Activated naive CD4-positive, alpha-beta T cell treated with anti-CD3 and anti-CD28 coated beads, Interleukin-2, amount 50 U/mL, for 16 hours (primary cell): ENCODE results near the gene NET1.
"Not testable (repeated sequence)": the region's sequence is repeated elsewhere in the genome, so short reads cannot be mapped to it uniquely, and the experiment has no call there.

ENCODE experiments used
- DNase-seq: peaks from one replicate; pipeline ENCODE4 v3.0.0-alpha.2; 2020

The NET1 gene

DNA sequence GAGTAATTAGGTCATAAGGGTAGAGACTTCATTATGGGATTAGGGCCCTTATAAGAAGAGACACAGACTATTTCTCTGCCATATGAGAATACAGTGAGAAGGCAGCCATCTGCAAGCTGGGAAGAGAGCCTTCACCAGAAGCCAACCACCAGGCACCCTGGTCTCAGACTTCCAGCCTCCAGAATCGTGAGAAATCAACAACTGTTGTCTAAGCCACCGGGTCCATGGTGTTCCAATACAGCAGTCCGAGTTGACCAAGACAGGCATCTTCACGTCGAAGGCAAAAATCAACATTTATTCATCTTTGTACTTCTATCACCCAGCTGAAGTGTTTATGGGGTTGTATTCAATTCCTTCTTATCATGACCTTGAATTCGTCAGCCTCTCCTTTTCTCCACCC is 13.0 kb upstream of the NET1 start:
- DNase-seq, result no peak

DNA sequence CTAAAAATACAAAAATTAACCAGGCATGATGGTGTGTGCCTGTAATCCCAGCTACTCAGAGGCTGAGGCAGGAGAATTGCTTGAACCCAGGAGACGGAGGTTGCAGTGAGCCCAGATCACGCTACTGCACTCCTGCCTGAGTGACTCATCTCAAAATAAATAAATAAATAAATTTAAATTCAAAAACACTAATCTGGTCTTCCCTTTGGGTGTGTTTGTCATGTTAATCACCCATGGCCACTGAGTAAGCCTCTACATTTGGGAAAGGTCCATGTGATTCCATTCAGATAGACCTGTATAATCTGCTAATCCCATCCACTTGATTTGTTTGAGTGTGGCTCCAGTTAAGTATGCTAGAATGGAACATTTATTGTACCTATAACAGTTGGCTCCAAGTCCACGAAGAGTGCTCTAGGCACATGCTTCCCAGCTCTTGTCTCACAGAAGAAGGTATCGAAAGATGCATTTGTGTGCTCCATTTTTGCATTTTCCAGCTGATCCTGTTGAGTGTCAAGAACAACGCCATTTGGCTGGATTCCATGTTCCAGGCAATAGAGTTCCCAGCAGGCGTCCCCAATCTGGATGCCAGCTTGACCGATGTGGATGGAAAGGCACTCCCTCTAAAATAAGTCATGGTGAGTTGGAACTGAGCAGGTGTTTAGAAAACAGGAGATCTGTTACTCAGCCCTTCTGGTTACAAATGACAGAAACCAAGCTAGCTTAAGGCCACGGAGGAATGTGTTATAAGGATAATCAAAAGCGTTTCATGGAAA is 11.7 kb upstream of the NET1 start:
- no peak for DNase-seq

DNA sequence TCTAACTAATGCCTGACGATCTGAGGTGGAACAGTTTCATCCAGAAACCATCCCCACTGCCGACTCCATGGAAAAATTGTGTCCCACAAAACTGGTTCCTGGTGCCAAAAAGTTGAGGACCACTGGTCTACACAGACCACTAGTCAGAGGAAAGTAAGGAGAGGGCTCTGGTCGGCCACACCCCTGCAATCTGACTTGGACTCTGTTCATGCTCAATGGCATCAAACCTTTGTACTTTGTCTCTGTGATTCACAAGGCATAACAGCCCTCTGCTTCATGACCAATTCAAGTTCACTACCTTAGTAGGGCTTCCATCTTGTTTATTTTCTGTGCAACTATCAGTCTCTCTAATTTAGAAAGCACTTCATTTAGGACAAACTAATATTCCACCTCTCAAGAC is 9.6 kb upstream of the NET1 start:
- no peak for DNase-seq

DNA sequence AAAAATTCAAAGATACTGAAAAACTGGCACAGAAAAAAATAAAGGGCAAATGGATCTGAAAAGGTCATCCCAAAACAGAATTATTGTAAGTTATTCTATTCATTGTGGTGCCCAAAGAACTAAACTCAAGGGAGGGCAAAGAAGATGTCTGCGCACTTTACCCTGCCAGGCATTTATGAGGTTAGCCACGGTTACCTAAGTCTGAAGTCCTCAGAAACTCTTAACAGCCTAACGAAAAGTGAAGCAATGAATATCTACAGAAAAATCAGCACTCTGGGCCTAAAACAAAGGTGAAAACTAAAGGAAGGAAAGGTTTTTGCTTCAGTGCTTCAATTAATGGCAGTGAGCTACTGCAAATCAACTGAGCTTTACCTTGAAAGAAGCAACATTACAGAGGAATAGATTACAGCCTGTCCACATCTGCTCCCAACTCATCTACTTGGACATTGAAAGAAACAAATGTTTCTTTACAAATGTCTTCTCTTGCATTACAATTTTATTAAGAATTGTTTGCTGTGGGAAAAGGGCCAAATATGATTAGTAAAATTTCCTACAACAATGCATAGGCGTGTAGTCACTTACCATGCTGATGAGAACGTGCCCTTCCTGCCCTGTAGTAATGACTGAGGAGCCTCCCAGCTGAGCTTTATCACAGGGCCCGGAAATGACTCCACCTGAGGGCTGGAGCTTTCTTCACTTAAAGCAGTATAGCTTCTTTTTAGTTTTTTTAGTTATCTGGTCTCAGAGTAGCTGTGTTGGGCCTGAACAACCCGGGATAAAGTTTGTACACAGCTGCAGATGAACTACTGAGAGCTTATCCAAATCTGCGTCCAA is 7.9 kb upstream of the NET1 start, which contains the start of gene TUBAL3:
Gene TUBAL3, minus strand, starts transcription at position 621 of the 834 bp plus-strand sequence. Its CDS starts 36 bp downstream, at position 585.
- no peak for DNase-seq

DNA sequence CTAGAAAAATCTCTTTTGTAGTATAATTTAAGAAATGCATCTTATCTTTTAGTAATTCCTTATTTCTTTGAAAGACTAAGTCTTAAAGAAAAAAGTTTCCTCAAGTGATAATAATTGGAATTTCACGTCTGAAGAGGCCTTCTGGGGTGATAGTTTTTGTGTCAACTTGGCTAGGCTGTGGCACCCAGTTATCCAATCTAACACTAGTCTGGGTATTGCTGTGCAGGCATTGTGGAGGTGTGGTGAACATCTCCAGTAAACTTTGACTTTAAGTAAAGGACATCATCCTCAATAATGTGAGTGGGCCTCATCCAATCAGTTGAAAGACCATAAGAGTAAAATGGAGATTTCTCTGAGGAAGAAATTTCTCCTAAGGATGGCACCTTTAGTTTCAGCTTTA is 5.4 kb upstream of the NET1 start:
- DNase-seq, result no peak

DNA sequence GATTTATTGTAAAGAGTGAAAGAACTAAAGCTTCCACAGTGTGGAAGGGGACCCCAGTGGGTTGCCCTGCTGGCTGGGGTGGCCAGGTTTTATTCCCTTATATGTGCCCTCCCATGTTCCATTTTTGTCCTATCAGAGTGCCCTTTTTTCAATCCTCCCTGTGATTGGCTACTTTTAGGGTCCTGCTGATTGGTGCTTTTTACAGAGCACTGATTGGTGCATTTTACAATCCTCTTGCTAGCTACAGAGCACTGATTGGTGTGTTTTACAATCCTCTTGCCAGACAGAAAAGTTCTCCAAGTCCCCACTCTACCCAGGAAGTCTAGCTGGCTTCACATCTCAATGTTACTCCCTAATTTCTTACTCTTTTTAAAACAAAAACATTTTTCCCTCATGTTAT is 1.6 kb upstream of the NET1 start:
- not testable (repeated sequence) for DNase-seq

DNA sequence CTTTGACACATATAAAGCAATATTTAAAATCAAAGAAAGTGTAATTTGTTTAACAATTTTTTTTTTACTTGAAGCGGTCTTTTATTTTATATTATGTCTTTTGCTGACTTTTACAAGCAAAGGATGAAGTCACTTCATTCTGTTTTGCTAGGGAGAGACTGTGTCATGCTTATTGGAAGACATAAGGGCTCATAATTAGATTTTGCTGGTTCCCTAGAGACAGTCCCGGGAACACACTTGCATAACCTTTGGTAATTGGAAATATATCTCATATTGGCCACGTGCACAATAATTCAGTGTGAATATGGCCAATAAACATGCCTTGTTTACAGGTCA is 448 bp upstream of the NET1 start:
- DNase-seq, result no peak

DNA sequence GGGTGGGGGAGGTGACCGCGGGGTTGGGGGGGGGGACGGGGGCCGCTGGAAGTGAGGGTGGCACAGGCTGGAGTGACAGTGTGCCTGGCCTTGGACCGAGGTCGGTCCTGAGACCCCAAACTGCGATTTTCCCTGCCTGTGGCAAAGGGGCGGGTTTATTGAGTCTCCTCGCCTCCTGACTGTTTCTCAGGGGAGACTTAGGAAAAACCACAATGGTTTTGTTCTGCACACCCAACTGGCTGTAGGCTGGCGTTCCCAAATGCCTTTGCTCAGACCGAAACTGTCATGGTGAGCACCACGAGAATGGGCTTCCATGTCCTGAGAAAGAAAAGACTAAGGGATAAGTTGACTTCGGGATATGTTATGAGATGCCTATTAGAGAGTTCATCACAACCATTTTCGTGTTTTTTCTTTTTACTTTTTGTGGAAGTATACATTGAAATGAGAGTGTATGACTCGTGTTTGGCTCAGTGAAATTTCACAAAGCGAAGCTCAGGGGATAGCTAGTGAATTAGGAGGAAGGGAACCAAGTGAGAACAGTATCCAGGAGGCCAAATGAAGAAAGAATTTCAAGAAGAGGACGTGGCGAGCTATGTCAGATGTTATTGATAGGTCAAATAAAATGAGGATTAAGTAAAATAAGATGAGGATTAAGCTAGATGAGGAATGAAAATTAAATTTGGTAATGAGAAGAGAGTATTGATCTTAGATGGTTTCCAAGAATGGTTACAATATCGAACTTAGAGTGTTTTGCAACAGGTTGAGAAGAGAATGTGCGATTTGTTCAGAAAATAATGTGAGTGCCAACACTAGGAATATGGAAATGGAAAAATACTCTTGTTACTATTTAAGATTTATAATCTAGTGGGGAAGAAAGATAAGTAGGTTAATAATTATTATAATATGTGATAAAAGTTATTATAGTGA is 918 bp downstream of the NET1 start:
- DNase-seq, result no peak

DNA sequence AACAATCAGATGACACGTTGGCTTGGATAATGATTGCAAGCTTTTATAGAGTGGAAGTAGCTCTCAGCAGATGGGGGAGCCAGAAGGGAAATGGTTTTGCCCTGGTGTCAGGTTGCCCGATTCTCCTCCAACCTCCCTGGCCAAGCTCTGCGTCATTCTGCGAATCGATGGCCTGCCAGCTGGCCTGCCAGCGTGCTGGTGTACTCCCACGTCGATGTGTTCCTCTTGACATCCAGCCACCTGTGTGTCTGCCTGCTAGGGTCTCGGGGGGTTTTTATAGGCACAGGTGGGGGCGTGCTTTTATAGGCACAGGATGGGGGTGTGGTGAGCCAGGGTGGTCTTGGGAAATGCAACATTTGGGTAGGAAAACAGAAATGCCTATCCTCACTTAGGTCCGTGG is 4.6 kb downstream of the NET1 start:
- DNase-seq, result no peak

DNA sequence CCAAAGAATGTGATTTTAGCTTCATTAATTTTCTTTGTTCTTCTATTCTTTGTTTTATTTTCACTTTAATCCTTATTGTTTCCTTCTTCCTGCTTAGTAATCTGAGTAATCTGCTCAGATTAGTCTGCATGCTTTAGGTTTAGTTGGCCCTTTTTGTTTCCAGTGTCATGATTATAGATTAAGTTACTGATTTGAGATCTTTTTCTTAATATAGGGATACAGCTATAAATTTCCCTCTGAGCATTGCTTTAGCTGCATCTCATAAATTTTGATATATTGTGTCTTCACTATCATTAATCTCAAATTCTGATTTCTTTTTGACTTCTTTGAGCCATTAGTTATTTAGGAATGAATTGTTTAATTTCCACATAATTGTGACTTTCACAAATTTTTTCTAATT is 6.2 kb downstream of the NET1 start:
- DNase-seq, result no peak

DNA sequence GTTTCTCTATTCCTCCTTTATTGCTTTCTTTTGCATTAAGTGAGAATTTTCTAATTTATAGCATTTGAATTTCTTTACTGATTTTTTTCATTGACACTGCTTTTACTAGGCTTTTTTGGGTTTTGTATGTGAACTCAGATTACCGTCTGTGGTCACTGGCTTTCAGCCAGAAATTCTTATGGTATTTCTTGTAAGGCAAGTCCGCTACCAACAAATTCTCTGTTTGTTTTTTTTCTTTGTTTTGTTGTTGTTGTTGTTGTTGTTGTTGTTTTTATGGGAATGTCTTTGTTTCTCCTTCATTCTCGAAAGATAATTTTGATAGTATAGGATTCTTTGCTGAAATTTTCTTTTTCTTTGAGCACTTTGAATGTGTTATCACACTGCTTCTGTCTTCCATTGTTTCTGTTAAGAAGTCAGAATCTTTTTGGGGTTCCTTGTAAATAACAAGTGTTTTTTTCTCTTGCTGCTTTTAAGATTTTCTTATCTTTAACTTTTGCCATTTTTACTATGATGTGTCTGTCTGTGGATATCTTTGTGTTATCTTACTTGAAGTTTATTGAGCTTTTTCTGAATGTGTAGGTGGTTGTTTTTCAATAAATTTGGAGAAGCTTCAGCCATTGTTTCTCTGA is 7.2 kb downstream of the NET1 start:
- DNase-seq, result no peak

DNA sequence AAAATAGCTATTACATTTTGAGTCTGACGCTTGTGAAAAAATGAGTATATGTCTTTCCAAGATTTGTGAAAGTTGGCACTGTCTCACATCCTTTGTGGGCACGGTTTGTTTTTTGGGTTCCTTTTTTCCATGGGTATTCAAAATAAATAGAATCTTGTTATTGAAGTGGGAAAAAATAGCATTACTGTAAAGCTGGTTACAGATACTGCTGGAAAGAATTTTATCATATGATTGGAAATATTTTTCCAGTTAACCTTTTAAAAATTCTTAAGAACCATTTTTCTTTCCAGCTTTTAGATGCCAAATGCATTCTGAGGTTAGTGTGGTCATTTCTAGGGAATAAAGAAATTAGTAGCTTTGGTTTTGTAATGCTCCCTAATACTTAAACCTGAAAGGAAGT is 11.4 kb downstream of the NET1 start:
- DNase-seq, result no peak

DNA sequence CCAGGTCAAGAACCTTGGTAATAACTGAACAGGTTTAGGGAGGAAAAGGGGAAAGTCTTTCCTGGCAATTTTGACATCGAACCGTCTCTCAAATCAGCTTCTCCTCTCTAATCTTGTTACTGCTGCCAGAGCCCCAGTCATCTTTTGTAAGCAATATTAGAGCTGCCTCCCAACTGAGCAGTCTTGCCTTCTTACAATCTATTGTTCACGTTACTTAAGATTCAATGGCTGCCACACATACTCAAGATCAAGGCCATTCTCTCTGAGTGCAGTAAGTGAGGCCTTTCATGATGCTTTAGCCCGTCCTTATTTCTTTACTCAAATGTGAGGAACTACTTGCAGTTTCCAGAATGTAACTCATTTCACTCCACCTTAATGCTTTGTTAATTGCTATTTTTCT is 12.4 kb downstream of the NET1 start:
- no peak for DNase-seq

DNA sequence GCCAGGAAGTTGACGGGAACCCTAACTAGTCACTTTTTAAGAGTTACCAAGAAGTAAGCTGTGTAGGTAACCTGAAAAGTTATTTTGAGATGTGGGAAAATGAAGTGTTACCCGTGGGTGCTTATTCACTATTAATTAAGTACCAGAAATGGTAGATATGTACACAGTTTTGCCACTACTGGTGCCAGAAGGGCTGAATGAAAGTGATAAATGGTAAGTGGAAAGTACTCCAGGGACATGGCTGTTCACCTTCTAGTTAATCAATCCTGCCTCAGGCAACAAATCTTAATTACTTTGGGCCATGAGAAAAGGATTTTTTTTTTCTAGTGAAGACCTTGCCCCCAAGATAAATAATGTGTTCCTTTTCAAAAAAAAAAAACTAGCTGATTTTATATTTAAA is 15.8 kb downstream of the NET1 start:
- no peak for DNase-seq

DNA sequence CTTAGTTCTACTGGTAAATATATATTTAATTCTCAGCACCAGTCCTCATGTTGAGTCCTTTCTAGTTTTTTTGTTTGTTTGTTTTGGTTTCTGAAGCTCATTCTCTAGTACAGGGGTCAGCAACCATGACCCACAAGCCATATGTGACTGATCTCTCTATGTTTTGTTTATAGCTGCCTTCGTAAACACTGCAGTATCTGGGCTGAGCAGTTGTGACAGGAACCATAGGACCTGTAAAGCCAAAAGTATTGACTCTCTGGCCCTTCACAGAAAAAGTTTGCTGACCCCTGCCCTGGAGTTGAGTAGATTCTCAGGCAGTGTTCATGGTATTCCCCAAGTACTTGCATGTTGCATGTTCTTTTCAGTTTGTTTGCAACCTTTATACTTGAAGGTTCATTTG is 20.8 kb downstream of the NET1 start:
- no peak for DNase-seq

DNA sequence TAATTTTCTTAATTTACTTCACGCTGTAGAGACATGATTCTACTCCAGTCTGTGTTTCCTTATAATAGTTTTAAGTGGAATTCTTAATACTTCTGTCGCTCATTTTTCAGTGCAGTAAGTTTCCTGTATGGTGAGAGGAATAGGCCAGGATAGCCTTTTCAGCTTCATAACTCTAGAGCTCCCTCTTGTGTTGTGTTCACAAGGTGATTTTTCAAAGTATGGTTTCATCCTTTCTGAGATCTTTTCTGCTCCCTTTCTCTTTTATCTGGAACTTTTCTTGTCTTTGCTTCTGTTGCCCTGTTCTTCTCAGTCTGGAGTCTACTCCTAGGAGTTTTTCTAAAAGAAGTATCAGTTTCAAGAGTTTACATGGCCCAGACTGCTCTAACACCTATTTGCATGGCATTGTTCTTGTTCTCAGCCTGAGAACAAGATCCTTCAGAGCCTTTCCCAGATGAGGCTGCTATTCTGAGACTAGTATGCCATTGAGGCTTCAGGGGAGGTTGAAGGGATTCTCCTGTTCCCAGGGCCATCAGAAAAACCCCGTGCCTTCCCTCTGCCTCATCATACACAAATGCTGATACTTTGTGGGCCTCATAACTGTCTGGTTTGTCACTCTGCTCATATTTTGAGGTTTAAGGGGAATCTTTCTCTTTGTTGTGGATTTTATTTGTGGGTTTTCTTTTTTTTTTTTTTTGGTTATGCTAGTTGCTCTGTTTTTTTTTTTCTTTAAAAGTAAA is 21.8 kb downstream of the NET1 start:
- no peak for DNase-seq

DNA sequence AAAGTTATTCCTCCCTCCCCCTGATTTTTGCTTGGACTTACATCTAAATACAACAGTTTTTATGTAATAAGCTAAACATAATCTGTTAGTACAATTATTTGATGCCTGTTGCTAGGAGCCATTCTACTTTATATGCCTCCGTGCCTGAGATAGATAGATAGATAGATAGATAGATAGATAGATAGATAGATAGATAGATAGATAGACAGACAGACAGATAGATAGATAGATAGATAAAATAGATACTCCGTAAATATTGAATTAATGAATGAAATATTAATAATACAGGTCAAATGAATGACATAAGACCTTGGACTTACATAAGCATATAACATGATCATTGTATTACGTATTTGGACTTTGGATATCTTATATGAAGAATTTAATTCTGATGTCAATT is 23.0 kb downstream of the NET1 start:
- DNase-seq, result no peak

DNA sequence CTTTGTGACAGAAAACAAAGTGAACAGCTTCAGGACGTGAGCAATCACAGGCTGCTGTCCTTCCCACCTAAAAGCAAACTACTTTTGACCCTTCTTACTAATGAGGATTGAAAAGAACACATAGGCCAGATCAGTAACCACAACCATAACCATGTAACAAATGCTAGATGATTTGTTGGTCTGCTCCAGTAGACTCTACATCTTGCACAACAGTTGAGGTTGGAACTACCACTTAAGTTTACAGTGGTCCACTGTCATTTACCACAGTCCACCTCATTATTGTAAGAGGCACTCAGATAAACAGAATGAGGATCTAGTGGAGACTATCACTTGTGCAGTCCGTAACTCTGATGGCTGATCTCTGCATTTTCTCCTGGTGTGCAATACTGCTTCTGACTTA is 27.8 kb downstream of the NET1 start:
- DNase-seq, result no peak

DNA sequence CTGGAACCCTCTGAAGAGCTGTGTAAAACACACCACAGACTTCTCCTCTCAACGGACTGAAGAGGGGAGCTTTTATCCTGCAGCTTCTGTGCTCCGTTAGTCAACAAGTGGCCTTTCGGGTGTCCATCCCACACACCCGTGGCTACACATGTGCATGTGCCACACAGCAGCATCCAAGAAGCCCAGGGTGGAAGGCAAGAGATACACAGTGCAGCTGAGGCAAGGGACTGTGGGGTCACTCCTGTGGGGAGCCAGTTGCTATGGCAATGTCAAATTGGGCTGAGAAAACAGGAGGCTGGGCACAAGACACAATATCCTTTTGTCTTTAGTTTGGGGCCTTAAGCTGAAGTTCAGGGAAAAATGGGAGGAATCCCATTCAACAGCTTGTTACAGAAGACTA is 28.7 kb downstream of the NET1 start:
- DNase-seq, result no peak

DNA sequence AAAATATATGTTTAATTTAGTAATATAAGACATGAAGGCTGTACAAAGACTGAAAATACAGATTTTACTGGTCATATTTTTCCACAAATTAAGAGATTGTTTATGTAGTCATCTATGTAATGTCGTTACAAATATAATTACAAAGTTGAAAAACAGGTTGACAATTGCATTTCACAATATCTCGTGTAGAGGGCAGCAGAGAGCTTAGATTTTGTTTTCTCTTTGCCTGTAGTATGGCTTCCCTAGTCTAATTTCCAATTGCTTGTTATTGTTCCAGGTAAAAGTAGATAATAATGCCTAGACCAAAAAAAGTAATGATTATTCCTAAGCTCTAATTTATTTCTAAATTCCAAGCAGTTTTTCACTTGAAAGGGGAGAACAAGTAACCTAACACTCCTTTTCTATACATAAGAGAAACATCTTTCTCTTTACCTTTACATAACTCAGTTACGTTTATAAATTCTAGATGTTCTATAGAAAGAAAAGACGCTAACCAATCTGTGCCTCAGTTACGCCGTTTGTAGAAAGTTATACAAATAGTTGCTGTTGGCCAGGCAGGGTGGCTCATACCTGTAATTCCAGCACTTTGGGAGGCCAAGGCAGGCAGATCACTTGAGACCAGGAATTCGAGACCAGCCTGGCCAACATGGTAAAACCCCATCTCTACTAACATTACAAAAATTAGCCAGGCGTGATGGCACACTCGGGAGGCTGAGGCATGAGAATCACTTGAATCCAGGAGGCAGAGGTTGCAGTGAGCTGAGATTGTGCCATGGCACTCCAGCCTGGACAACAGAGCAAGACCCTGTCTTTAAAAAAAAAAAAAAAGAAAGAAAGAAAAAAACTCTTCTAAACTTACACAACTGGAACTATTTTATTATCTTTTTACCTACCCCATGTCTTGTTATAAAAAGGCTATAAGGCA is 30.0 kb downstream of the NET1 start:
- DNase-seq, result no peak

DNA sequence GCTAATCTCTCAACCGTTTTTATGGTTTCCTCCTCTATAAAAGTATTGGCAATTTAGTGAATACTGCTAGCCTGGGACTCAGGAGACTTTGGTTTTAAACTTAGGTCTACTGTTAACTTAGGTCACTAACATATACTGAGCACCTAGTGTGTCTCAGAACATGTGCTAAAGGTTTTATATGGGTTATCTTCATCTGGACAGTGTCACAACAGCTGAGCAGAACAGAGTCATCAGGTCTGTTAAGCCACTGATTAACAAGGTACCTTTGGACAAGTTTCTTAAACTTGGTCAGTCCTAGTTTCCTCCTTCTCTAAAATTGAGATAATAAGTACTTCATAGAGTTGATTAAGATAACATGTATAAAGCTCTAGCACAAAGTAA is 30.6 kb downstream of the NET1 start:
- DNase-seq, result no peak
